OCI-LY7 (cell line): ENCODE results near the gene ACE. TPM values are rescaled to one million over a fixed set of nuclear protein-coding genes. Genes with fewer than 3 reads are reported as not detected.

Source experiments
- total RNA-seq, 2 experiments: library from RNA; depleted of rRNA in 1 of 2; stranded (reverse); fragments of >200 nt in 1 of 2; shearing (Covaris generic) in 1 of 2; gene quantifications; 2 replicates each; pipeline ENCODE4 v1.2.3, GENCODE V29; 2014 to 2022

Gene ACE
- total RNA-seq, 2 experiments from 2014 or later = 2.3 to 5.1 TPM

Other genes with a start within 250 kb of the ACE start
- gene CYB561, start 30.8 kb upstream of the ACE start, total RNA-seq (2014; rRNA removed; shearing (Covaris generic)) = not detected in 2 replicates
- not detected in 2 replicates for gene CYB561, start 30.8 kb upstream of the ACE start, total RNA-seq (2022)
- not detected in 2 replicates for gene KCNH6, start 46.3 kb downstream of the ACE start, total RNA-seq (2014; rRNA removed; shearing (Covaris generic))
- gene KCNH6, start 46.3 kb downstream of the ACE start, total RNA-seq (2022) = not detected in 2 replicates
- gene DCAF7, start 73.4 kb downstream of the ACE start, total RNA-seq (2014; rRNA removed; shearing (Covaris generic)) = 35.4 and 46.4 TPM in 2 replicates
- gene DCAF7, start 73.4 kb downstream of the ACE start, total RNA-seq (2022) = 121 and 133 TPM in 2 replicates
- 13.4 and 16.2 TPM in 2 replicates for gene TACO1, start 123.8 kb downstream of the ACE start, total RNA-seq (2014; rRNA removed; shearing (Covaris generic))
- 26.0 and 28.8 TPM in 2 replicates for gene TACO1, start 123.8 kb downstream of the ACE start, total RNA-seq (2022)
- 16.5 and 26.0 TPM in 2 replicates for gene MAP3K3, start 145.4 kb downstream of the ACE start, total RNA-seq (2014; rRNA removed; shearing (Covaris generic))
- 28.6 and 29.0 TPM in 2 replicates for gene MAP3K3, start 145.4 kb downstream of the ACE start, total RNA-seq (2022)
- 406 and 428 TPM in 2 replicates for gene LIMD2, start 223.1 kb downstream of the ACE start, total RNA-seq (2014; rRNA removed; shearing (Covaris generic))
- gene LIMD2, start 223.1 kb downstream of the ACE start, total RNA-seq (2022) = 286 and 306 TPM in 2 replicates